HG02642 (cell line): ENCODE data around the gene ALG1L2.
"Not testable (repeated sequence)": the region's sequence is repeated elsewhere in the genome, so short reads cannot be mapped to it uniquely, and the experiment has no call there.

Source experiments
- ATAC-seq: cut with Tn5 transposase; IDR thresholded peaks from one replicate; pipeline ENCODE4 v1.9.1; 2021; ENCODE audit warnings: mild to moderate bottlenecking; ENCODE audit not compliant: unreplicated experiment, poor library complexity

Gene ALG1L2, protein sequence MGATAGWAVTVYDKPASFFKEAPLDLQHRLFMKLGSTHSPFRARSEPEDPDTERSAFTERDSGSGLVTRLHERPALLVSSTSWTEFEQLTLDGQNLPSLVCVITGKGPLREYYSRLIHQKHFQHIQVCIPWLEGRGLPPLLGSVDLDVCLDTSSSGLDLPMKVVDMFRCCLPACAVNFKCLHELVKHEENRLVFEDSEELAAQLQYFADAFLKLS

DNA sequence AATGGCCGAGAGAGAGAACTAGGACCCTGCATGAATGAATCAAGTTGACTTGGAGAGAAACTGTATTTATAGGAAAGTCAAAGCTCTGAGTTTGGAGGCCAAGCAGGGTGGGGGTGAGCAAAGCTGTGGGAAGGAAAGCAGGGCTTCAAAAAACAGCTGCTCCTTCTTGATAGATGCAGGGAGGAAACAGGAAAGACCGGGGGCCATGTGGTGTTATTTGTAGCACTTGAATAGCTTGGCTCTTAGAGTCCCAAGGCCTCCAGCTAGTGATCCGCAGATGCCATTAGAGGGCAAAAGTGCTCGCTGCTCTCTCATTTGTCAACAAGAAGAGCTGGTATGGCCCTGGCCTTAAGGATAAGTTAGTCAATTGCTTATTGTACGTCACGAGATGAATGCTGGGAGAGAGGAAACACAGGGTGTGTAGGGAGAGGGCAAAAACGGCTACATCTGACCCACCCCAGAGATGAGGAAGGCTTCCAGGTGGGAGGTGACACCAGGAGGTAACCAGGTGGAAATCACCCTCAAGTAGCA is at the start of gene ALG1L2:
ALG1L2 (plus strand) TSS at position 481 of the 531 bp plus-strand sequence. CDS start 186 bp downstream, outside the sequence.
- ATAC-seq, result no peak

DNA sequence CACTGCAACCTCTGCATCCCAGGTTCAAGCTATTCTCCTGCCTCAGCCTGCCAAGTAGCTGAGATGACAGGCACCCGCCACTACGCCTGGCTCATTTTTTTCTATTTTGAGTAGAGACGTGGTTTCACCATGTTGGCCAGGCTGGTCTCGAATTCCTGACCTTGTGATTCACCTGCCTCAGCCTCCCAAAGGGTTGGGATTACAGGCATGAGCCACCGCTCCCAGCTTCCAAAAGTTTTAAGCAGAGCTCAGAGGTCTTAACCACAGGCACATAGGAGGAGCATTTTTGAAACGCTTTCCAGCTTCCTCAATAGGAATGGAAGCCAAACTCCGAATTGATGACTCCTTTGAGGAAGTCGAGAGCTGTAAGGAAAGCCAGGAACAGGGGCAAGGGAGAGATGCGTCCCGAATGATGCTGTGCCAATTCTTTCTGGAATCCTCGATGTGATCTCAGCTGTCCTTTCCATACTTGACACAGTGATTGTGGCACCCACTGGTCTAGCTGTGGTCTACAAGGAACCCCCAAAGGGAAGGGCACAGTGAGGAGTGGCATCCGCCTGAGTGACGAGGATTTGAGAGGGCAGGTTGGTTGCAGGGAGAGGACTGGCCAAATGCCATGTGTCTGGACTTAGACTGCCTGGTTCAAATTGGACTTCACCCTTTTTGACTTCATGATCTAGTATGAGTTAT is 44.4 kb upstream of the ALG1L2 start:
- not testable (repeated sequence) for ATAC-seq

DNA sequence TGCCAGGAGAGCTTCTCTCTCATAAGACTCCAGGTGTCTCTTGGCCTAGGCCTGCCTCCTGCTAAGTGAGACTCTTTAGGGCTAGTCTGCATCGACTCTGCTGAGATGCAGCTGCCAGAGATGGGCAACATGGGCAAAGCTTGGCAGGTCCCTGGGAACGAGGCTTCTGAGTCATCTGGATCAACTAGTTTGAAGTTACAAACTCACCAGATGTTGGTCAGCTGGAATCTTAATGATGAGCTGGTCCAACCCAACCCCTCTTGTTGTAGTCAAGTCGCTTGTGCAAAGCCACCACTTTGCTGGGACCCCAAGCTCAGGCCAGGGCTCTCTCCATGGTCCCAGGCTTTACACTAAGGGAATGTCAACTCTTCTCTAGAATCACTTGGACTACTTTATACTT is 38.9 kb upstream of the ALG1L2 start:
- ATAC-seq, result not testable (repeated sequence)

DNA sequence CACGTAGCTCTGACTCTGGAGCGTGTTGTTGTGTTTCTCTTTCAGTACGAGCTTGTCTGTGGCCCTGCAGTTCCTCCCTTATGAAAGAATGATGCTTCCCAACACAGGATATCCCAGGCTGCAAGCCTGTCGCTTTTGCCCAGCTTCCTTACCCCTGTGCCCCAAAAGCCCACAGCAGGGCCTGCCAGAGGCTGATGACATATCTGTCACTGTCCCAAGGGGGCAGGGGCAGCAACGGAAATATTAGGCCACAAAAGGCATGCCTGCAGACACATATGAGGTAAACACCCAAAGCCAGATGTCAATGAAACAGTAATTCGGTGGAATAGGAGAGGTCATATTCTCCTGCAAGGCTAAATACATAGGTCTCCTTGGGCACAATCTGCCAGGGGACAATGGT is 38.0 kb upstream of the ALG1L2 start:
- ATAC-seq, result not testable (repeated sequence)

DNA sequence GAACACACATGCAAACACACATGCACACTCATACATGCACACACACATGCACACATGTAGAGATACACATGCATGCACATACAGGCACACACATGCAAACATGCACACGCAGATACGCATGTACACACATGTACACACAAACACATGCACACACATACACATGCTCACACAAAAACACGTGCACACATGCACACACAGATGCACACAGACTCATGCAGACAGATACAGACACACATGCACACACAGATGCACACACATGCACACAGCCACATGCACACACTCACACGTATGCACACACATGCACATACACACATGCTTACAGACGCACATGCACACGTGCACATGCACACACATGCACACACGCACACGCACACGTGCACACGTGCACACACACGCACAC is 37.3 kb upstream of the ALG1L2 start:
- no peak for ATAC-seq

DNA sequence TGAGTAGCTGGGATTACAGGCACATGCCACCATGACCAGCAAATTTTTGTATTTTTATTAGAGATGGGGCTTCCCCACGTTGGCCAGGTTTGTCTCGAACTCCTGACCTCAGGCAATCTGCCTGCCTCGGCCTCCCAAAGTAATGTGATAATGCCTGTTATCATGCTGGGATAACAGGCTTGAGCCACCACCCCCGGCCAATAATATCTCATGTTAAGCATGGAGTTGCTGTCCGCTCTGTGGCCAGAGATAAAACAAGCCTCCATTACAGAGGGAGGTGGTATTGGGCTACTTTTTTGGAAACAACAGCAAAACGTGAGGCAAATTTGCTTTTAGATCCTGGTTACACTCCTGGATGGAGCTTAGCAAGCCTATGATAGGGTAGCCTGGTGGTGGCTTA is 32.9 kb upstream of the ALG1L2 start:
- no peak for ATAC-seq

DNA sequence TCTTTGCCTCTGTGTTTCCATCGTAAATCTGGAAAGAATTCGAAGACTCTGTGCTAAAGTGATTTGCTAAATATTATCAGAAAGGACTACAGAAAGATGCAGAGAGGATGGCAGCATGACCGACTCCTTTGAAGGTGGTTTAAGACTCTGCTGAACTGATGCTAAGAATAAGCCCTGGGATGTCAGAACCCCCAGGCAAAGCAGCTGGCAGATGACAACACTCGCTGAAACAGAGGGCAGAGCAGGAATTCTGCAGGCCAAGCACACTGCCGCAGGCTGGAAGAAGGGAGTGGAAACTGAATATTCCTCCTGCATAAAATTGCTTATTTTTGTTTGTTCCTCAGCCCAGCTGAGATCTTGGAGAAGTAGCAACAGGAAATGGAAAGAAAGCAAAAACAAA is 29.3 kb upstream of the ALG1L2 start:
- not testable (repeated sequence) for ATAC-seq

DNA sequence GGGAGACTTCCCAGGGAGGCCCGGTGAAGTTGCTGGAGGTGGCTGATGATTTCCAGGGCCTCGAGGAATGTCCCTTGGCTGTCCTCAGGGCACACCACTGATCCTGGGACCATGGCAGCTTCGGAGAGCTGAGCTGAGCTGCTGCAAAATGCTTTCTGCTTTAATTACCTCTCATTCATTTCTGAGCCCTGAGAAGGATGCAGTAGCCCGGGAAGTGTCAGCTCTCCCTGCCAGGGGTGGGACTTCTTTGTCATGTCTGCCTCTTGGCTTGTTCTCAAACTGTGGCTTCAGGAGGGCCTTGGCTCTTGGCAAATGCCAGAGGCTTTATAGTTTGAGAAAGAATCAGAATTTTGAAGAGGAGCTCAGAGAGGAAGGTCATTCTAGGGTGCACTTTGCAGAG is 28.7 kb upstream of the ALG1L2 start:
- not testable (repeated sequence) for ATAC-seq

DNA sequence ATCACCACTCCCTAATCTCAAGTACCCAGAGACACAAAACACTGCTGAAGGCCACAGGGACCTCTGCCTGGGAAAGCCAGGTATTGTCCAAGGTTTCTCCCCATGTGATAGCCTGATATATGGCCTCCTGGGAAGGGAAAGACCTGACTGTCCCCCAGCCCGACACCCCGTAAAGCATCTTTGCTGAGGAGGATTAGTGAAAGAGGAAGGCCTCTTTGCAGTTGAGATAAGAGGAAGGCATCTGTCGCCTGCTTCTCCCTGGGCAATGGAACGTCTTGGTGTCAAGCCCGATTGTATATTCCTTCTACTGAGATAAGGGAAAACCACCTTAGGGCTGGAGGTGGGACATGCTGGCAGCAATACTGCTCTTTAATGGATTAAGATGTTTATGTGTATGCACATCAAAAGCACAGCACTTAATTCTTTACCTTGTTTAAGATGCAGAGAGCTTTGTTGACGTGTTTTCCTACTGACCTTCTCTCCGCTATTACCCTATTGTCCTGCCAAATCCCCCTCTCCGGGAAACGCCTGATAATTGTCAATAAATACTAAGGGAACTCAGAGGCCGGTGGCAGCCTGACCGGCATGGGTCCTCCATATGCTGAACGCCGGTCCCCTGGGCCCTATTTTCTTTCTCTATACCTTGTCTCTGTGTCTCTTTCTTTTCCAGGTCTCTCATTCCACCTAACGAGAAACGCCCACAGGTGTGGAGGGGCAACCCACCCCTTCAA is 23.9 kb upstream of the ALG1L2 start:
- not testable (repeated sequence) for ATAC-seq

DNA sequence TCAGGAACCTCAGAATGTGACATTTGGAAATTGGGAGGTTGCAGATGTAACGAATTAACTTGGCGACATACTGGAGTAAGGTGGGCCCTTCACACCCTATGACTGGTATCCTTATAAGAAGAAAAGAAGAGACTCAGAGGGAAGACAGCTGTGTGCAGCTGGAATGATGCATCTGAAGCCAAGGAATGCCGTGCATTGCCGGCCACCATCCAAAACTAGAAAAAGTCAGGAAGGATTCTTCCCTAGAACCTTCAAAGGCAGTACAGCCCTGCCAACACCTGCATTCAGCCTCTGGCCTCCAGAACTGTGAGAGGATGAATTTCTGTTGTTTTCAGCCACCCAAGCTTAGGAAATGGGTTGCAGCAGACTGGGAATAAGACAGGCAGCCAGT is 23.4 kb upstream of the ALG1L2 start:
- ATAC-seq, result not testable (repeated sequence)

DNA sequence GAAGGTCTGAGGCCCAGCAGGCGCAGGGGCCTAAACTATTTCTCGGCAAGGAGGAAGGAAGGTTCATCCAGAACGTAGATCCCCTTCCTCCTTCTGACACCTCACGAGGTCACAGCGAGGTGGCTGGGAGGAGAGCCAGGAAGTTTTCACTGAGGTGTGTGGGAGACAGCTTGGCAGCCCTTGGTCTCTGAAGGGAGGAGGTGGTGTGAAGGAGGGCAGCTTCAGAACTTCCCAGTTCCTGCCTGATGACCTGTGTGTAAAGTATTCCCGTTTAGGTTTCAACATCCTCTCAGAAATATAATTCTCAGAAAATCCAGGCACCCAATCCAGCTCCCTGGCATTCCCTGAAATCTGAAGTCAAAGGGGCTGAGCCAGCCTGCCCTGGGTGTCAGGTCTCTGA is 22.9 kb upstream of the ALG1L2 start:
- not testable (repeated sequence) for ATAC-seq

DNA sequence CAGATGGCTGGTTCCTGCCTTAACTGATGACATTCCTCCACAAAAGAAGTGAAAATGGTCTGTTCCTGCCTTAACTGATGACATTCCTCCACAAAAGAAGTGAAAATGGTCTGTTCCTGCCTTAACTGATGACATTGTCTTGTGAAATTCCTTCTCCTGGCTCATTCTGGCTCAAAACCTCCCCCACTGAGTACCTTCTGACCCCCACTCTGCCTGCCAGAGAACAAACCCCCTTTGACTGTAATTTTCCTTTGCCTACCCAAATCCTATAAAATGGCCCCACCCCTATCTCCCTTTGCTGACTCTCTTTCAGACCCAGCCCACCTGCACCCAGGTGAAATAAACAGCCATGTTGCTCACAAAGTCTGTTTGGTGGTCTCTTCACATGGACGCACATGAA is 22.5 kb upstream of the ALG1L2 start:
- not testable (repeated sequence) for ATAC-seq

DNA sequence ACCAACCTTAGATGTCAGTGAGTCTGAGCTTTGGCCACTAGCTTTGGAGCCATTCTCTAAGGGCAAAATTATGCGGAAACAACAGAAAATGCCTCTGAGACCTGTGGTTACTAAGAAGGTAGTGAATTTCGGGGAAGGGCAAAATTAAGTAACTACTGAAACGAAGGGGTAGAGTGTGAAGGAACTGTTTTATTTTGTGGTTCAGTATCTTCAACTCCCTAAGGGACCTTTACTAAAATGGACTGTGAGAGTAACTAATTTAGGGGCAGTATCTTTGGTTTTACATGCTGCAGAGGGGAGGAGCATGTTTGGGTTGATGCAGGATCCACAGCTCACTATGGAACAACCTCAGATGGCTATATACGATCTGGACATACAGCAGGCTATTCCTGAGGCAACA is 8.0 kb upstream of the ALG1L2 start:
- ATAC-seq, result no peak

DNA sequence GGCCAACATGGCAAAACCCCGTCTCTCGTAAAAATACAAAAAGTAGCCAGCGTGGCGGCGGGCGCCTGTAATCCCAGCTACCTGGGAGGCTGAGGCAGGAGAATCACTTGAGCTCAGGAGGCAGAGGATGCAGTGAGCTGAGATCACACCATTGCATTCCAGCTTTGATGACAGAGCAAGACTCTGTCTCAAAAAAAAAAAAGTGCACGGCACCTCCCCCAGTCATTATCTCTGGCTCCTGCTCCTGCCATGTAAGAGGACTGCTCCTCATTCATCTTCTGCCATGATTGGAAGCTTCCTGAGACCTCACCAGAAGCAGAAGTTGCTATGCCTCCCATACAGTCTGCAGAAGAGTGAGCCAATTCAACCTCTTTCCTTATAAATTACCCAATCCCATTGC is 4.0 kb upstream of the ALG1L2 start:
- no peak for ATAC-seq

DNA sequence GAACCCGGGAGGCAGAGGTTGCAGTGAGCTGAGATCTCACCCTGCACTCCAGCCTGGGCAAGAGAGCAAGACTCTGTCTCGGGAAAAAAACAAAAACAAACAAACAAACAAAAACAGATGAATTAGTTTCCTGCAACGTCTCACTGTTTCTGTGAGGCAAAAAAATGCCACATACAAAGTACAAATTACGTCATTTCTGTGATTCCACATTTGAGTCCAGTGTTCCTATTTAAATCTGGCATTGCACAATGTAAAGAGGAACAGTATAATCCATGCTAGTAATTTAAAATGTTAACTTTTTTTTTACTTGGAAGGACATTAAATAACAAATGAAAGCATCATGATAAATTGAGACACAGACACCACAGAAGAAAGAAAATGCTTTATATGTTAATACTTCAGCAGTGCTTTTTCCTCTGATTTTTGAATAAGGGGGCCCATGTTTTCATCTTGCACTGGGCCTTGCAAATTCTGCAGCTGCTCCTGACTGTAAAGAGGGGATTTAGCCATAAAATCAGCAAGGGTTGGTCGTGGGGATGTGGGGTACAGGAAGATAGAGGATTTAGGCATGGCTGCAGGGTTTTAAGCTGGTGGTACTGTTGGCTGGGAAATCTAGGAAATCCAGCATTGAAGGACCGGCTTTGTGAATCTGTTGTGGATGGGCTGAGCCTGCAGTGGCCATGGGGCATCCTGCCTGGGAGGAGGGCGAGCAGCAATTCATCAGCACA is 1.9 kb downstream of the ALG1L2 start:
- not testable (repeated sequence) for ATAC-seq

DNA sequence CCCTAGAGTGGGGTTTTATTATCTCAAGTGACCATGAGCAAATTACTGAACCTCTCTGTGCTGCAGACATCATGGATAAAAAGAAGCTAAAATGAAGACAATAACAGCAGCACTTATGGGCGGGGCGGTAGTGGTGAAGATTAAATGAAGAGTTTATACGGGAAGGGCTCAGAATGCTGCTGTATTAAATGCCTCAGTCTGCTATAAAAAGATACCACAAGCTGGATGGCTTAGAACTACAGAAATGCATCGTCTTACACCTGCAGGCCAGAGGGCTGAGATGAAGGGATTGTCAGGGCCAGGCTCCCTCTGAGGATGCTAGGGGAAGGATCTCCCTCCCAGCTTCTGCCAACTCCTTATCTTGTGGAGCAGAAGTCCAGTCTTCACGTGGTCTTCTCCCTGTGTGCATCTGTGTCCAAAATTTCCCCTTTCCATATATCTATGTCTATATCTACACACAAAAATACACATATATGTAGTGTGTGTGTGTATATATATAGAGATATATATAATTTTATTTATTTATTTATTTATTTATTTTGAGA is 2.9 kb downstream of the ALG1L2 start:
- no peak for ATAC-seq

DNA sequence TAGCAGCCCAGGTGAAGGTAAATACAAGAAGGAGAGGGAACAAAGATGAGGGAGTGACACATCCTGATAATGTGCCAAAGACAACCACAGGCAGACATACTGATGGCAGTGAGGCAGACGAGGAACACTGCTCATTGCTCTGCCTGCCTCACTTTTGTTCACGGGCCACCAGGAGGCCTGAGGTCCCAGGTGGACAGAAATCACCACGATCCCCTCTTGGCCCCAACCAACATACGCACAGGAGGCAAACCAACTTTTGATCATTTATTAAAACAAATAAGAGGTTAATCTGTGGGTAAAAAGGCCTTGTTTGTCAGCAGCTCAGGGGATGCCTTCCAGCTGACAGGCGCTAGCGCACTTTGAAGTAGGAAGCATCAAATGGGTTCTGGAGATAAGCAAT is 4.2 kb downstream of the ALG1L2 start:
- ATAC-seq, result no peak

DNA sequence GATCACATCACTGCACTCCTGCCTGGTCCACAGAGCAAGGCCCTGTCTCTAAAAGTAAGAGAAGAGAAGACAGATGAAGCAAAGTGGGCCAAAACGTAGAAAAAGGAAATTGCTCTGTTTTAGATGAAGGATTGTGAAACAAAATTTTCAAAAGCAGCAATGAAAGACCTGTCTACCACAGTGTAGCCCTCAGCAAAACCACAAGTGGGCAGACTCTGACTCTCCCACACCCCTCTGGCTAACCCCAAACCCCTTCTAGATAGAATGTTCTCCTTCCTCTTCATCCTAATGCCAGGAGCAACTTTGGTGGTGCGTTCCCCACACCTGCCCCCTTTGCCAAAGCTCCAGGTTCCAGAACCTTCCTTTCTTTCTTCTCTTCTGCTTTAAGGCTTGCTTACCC is 5.0 kb downstream of the ALG1L2 start:
- ATAC-seq, result not testable (repeated sequence)

DNA sequence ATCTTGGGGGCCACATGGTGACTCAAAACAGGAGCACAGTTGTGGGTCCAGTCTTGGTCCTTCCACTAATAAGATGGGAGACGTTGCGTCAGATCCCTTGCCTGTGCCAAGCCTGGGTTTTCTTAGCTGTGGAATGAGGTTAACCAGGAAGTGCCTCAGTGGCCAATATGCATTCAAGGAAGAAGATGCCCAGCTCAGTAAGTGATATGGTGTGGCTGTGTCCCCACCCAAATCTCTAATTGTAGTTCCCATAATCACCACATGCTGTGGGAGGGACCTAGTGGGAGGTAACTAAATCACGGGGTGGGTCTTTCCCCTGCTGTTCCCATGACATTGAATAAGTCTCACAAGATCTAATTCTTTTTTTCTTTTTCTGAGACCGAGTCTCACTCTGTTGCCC is 6.4 kb downstream of the ALG1L2 start:
- ATAC-seq, result no peak

DNA sequence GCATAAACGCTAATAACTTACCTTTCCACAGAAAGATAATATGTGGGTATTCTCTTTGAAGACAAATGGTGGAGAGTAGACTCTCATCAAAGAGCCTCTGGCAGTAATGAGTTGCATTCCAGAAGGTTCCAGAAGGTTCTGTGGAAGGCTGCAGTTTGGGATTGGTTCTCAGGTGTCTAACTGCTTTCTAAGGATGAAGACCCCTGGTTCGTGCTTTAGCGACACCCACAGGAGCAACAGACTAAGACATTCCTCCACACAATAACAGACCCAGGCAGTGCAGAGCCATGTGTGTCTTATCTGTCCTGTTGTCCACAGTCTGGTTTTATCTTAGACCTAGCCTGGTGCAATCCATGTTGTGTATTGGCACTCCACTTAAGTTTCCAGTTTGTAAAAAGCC is 9.1 kb downstream of the ALG1L2 start:
- not testable (repeated sequence) for ATAC-seq
